Measurements from ENCODE around the gene HLA-DMB. TPM values are rescaled to one million over a fixed set of nuclear protein-coding genes. Genes with fewer than 3 reads are reported as not detected.

HLA-DMB gene
- total RNA-seq (10 to 100 TPM; 23.0 to 23.5 TPM), polyA plus RNA-seq (10 to 100 TPM; 10.8 to 22.5 (median 16.8) TPM), total RNA-seq (0.50 to 7.4 (median 4.1) reads per million in 6 experiments)

GRCh38 chr6:32940656-32941213 is at the start of gene HLA-DMB:
HLA-DMB (minus strand) TSS chr6:32941028; CDS start chr6:32940807, 221 bp downstream.
- H3K4me1 Mint-ChIP-seq: peaks cover 43 to 92% (median 64%) of the 10 kb centered on the region in 4 donors
- peaks cover 0 to 17% (median 10%) of the 10 kb centered on the region in 3 donors for H3K36me3 Mint-ChIP-seq

GRCh38 chr6:32989368-32989767 is 48.5 kb upstream of the HLA-DMB start:
- peaks cover 3 to 8% (median 5%) of the 10 kb centered on the region in 4 donors for H3K4me1 Mint-ChIP-seq
- no peak overlapping the region for H3K4me3 Mint-ChIP-seq
- no peaks in the 10 kb centered on the region for H3K36me3 Mint-ChIP-seq
- H3K9me3 Mint-ChIP-seq: no peaks in the 10 kb centered on the region
- ATAC-seq: no peak
- DNase-seq: no peak
- H3K27me3 Mint-ChIP-seq: peaks cover 0 to 9% (median 3%) of the 10 kb centered on the region in 5 donors
- no peak overlapping the region for H3K27ac Mint-ChIP-seq
- POLR2A ChIA-PET: interaction anchor here (0.6 to 2.3 kb wide), 3 partner anchors 16 to 851 kb away, joined by 3 to 13 read pairs (median 7); no protein-coding TSS in a partner anchor

More at GRCh38 chr6:32940656-32941213, at the start of gene HLA-DMB:
- Mint-ChIP-seq H3K9me3 (no peaks in the 10 kb centered on the region), H3K27me3 (no peaks in the 10 kb centered on the region), H3K27ac (peak within 1 kb of the TSS; percentile 88 to 98 (median 97)), H3K4me3 (peak within 1 kb of the TSS; percentile 84 to 97 (median 94))
- ATAC-seq (peak; percentile 83 to 85), DNase-seq (peak in 9 of 10 donors; percentile 42 to 80 (median 63))
- POLR2A ChIA-PET: interaction anchor here (1.0 to 14.1 kb wide), 7 partner anchors 9 to 96 kb away, joined by 3 to 510 read pairs (median 13); partner anchors contain the start of genes BRD2, HLA-DMA, PSMB8 and PSMB9

- ATAC-seq: peak; percentile 88 to 99
- POLR2A ChIA-PET: interaction anchor here (0.6 to 21.1 kb wide), 9 partner anchors 13 to 146 kb away, joined by 3 to 510 read pairs (median 10); partner anchors contain the start of genes BRD2, HLA-DMA, HLA-DMB and TAP2
- Mint-ChIP-seq H3K4me3 (no peak overlapping the region), H3K4me1 (peaks cover 9 to 30% (median 25%) of the 10 kb centered on the region in 4 donors), H3K27me3 (no peaks in the 10 kb centered on the region), H3K27ac (peak overlapping the region in 9 of 10 donors; percentile 14 to 84 (median 67)), H3K9me3 (no peaks in the 10 kb centered on the region), H3K36me3 (peaks cover 4 to 25% (median 10%) of the 10 kb centered on the region in 3 donors)
- peak; percentile 78 to 95 (median 87) for DNase-seq
Measured at GRCh38 chr6:32984622-32985389, 44.0 kb upstream of the HLA-DMB start.

GRCh38 chr6:32983964-32984621 is 43.3 kb upstream of the HLA-DMB start:
- Mint-ChIP-seq H3K4me3 (no peak overlapping the region), H3K4me1 (peaks cover 12 to 34% (median 27%) of the 10 kb centered on the region in 4 donors), H3K36me3 (peaks cover 8 to 33% (median 13%) of the 10 kb centered on the region in 3 donors), H3K9me3 (no peaks in the 10 kb centered on the region), H3K27me3 (no peaks in the 10 kb centered on the region), H3K27ac (peak overlapping the region in 9 of 10 donors; percentile 29 to 82 (median 63))
- ATAC-seq (peak in 1 of 2 donors; percentile 11), DNase-seq (no peak)
- POLR2A ChIA-PET: interaction anchor here (1.2 to 21.1 kb wide), 8 partner anchors 13 to 99 kb away, joined by 3 to 510 read pairs (median 10); partner anchors contain the start of genes BRD2, HLA-DMA and HLA-DMB

GRCh38 chr6:32983493-32983848 is 42.6 kb upstream of the HLA-DMB start:
- peaks cover 8 to 39% (median 13%) of the 10 kb centered on the region in 3 donors for H3K36me3 Mint-ChIP-seq
- no peak for ATAC-seq
- POLR2A ChIA-PET: interaction anchor here (1.2 to 21.1 kb wide), 6 partner anchors 12 to 89 kb away, joined by 3 to 510 read pairs (median 28); partner anchors contain the start of genes BRD2, HLA-DMA and HLA-DMB
- H3K4me1 Mint-ChIP-seq: peaks cover 12 to 36% (median 31%) of the 10 kb centered on the region in 4 donors
- no peaks in the 10 kb centered on the region for H3K9me3 Mint-ChIP-seq
- peak overlapping the region in 7 of 10 donors; percentile 20 to 82 (median 46) for H3K27ac Mint-ChIP-seq
- H3K27me3 Mint-ChIP-seq: no peaks in the 10 kb centered on the region
- H3K4me3 Mint-ChIP-seq: no peak overlapping the region
- no peak for DNase-seq

- Mint-ChIP-seq H3K27me3 (no peaks in the 10 kb centered on the region), H3K4me1 (peaks cover 14 to 42% (median 36%) of the 10 kb centered on the region in 4 donors), H3K9me3 (no peaks in the 10 kb centered on the region), H3K4me3 (no peak overlapping the region), H3K36me3 (peaks cover 8 to 45% (median 13%) of the 10 kb centered on the region in 3 donors), H3K27ac (peak overlapping the region in 8 of 10 donors; percentile 41 to 87 (median 56))
- POLR2A ChIA-PET: interaction anchor here (1.0 to 21.1 kb wide), 5 partner anchors 11 to 89 kb away, joined by 3 to 510 read pairs (median 45); partner anchors contain the start of genes BRD2, HLA-DMA and HLA-DMB
- ATAC-seq (no peak), DNase-seq (no peak)
Measured at GRCh38 chr6:32982702-32983492, 42.1 kb upstream of the HLA-DMB start.

- DNase-seq: no peak
- peak overlapping the region in 9 of 10 donors; percentile 7 to 87 (median 44) for H3K27ac Mint-ChIP-seq
- POLR2A ChIA-PET: interaction anchor here (0.6 to 21.1 kb wide), 6 partner anchors 11 to 143 kb away, joined by 3 to 510 read pairs (median 24); partner anchors contain the start of genes BRD2, HLA-DMA and HLA-DMB
- H3K36me3 Mint-ChIP-seq: peaks cover 14 to 52% (median 18%) of the 10 kb centered on the region in 3 donors
- ATAC-seq: no peak
- no peak overlapping the region for H3K4me3 Mint-ChIP-seq
- H3K27me3 Mint-ChIP-seq: no peaks in the 10 kb centered on the region
- peaks cover 19 to 49% (median 43%) of the 10 kb centered on the region in 4 donors for H3K4me1 Mint-ChIP-seq
- no peaks in the 10 kb centered on the region for H3K9me3 Mint-ChIP-seq
Measured at GRCh38 chr6:32982084-32982701, 41.4 kb upstream of the HLA-DMB start.

- no peaks in the 10 kb centered on the region for H3K9me3 Mint-ChIP-seq
- H3K4me1 Mint-ChIP-seq: peaks cover 28 to 65% (median 59%) of the 10 kb centered on the region in 4 donors
- H3K27ac Mint-ChIP-seq: peak overlapping the region in 6 of 10 donors; percentile 19 to 72 (median 46)
- POLR2A ChIA-PET: interaction anchor here (0.7 to 21.1 kb wide), 5 partner anchors 9 to 612 kb away, joined by 3 to 510 read pairs (median 45); partner anchors contain the start of genes BRD2, HLA-DMA, HLA-DMB and TAP2
- no peak overlapping the region for H3K4me3 Mint-ChIP-seq
- no peaks in the 10 kb centered on the region for H3K27me3 Mint-ChIP-seq
- ATAC-seq (no peak), DNase-seq (no peak)
- peaks cover 14 to 68% (median 30%) of the 10 kb centered on the region in 3 donors for H3K36me3 Mint-ChIP-seq
Measured at GRCh38 chr6:32980488-32981038, 39.7 kb upstream of the HLA-DMB start.

GRCh38 chr6:32979720-32980487 is 39.1 kb upstream of the HLA-DMB start:
- no peaks in the 10 kb centered on the region for H3K27me3 Mint-ChIP-seq
- no peaks in the 10 kb centered on the region for H3K9me3 Mint-ChIP-seq
- POLR2A ChIA-PET: interaction anchor here (1.3 to 21.1 kb wide), 4 partner anchors 8 to 85 kb away, joined by 3 to 510 read pairs (median 138); partner anchors contain the start of genes BRD2, HLA-DMA and HLA-DMB
- peak overlapping the region in 9 of 10 donors; percentile 19 to 69 (median 55) for H3K27ac Mint-ChIP-seq
- DNase-seq: no peak
- ATAC-seq: no peak
- peak overlapping the region in 1 of 10 donors; percentile 10 for H3K4me3 Mint-ChIP-seq
- peaks cover 33 to 69% (median 65%) of the 10 kb centered on the region in 4 donors for H3K4me1 Mint-ChIP-seq
- H3K36me3 Mint-ChIP-seq: peaks cover 14 to 74% (median 33%) of the 10 kb centered on the region in 3 donors

GRCh38 chr6:32977953-32978324 is 37.1 kb upstream of the HLA-DMB start:
- no peak overlapping the region for H3K4me3 Mint-ChIP-seq

More at GRCh38 chr6:32977953-32978324, 37.1 kb upstream of the HLA-DMB start:
- no peak for ATAC-seq
- Mint-ChIP-seq H3K27ac (peak overlapping the region; percentile 6 to 91 (median 72)), H3K4me1 (peaks cover 34 to 71% (median 57%) of the 10 kb centered on the region in 4 donors), H3K36me3 (peaks cover 25 to 91% (median 51%) of the 10 kb centered on the region in 3 donors), H3K9me3 (no peaks in the 10 kb centered on the region), H3K27me3 (no peaks in the 10 kb centered on the region)
- DNase-seq: no peak
- POLR2A ChIA-PET: interaction anchor here (0.5 to 21.1 kb wide), 5 partner anchors 9 to 39 kb away, joined by 3 to 510 read pairs (median 5); partner anchors contain the start of genes BRD2, HLA-DMA and HLA-DMB

Measured in naive thymus-derived CD8-positive, alpha-beta T cell (primary cell).